OCI-LY1 (cell line): ENCODE measurements around the gene IL1RAPL2.

Experiments
- CTCF ChIP-seq: fragments of 200-600 bp; sonication (generic), shearing (Covaris generic); IDR thresholded peaks from 2 replicates; pipeline ENCODE4 v1.5.1; 2017; ENCODE audit warnings: mild to moderate bottlenecking, antibody characterized with exemption, low read length, moderate library complexity, mixed read lengths
- EZH2 ChIP-seq: fragments of 200-600 bp; sonication (generic), shearing (Covaris generic); IDR thresholded peaks from 2 replicates; pipeline ENCODE4 v1.8.0; 2017; ENCODE audit warnings: borderline replicate concordance, mixed run types, mild to moderate bottlenecking, antibody characterized with exemption, low read length, moderate library complexity, mixed read lengths

GRCh38 chrX:104972737-104973136, 406.7 kb downstream of the IL1RAPL2 start:
- no peak for TF ChIP-seq CTCF
- TF ChIP-seq EZH2, result no peak
